GM19023 (cell line): ENCODE data around the gene IL20RA.
"Not testable (repeated sequence)": the region's sequence is repeated elsewhere in the genome, so short reads cannot be mapped to it uniquely, and the experiment has no call there.

Source experiments
- ATAC-seq: cut with Tn5 transposase; IDR thresholded peaks from one replicate; pipeline ENCODE4 v1.9.1; 2021; ENCODE audit warnings: mild to moderate bottlenecking, moderate library complexity; ENCODE audit not compliant: unreplicated experiment

The IL20RA gene

DNA sequence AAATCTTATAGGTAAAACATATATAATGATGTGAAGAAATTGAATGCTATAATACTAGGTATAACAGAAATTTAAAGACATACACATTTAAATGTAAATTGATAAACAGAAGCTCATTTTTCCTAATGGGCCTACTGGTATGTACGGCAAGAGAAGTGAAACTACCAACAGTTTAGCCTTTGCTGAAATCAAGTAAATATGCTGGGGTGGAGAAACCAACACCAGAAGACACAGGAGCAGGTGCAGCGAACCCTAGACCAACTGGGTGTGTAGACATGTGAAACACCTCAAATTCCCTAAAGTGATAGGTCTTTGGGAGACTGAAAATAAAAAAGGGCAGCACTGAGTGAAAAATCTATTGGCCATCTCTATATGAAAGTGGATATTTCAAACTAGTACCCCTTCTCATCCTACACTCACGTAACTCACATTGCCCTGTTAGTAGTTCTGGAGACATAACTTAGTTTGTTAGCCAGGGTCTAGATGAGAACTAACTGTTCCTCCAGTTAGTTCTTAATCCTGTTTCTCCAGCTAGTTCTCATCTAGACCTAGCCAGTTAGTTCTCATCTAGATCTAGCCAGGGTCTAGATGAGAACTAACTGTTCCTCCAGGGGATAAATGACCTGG, 69.6 kb downstream of the IL20RA start:
- ATAC-seq: no peak

- not testable (repeated sequence) for ATAC-seq
Observed at GRCh38 chr6:136973781-136974180, 71.0 kb downstream of the IL20RA start.

DNA sequence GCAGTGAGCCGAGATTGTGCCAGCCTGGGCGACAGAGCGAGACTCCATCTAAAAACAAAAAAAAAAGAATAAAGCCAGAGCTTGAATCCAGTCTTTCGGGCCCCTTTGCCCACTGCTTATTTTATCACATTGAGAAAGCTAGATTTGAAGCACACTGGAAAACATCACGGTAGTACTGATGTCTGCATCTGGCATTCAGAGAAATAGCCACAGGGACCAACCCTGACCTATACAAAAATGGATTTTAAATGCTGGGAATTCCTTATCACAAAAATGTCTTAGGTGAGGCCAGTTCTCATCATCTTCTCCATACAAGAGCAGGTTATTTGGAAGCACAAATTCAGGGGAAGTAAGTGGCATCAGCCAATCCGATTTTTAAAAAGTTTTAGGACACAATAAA, 73.2 kb downstream of the IL20RA start:
- no peak for ATAC-seq

DNA sequence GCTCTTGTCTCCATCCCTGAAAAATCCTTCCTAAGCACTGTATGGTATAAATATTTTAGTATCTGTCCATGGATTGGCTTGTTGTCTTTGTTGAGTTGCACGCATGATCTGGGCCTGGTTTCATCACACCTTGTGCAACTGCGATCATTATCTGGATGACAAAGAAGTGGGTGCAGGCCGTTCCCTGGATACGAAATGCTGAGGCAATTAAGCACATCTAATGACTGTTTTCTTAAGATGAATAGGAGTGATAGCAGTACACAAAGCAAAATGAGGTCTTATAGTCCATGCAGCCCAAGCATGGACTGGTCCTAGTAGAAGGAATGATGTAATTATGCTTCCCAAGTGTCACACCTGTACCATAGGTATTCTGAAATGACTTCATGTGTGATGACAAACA, 74.8 kb downstream of the IL20RA start:
- no peak for ATAC-seq

GRCh38 chr6:136969433-136969832, 75.3 kb downstream of the IL20RA start:
- no peak for ATAC-seq

DNA sequence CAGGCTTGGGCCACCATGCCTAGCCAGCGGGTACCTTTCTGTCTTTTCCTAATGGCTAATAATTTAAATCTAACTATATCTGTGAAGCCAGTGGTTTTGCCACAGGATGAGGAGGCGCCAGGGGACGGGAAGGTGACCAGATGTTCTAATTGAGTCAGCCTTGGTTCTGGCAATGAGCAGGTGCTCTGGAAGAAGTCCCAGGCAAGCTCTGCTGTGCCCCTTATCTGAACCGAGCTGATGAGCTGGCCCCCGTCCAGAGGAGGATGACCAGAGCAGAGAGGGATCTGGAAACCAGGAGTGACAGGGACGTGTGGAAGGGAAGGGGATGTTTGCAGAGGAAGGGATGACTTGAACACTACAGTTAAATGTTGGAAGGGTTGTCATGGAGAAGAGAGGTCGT, 75.9 kb downstream of the IL20RA start:
- no peak for ATAC-seq

DNA sequence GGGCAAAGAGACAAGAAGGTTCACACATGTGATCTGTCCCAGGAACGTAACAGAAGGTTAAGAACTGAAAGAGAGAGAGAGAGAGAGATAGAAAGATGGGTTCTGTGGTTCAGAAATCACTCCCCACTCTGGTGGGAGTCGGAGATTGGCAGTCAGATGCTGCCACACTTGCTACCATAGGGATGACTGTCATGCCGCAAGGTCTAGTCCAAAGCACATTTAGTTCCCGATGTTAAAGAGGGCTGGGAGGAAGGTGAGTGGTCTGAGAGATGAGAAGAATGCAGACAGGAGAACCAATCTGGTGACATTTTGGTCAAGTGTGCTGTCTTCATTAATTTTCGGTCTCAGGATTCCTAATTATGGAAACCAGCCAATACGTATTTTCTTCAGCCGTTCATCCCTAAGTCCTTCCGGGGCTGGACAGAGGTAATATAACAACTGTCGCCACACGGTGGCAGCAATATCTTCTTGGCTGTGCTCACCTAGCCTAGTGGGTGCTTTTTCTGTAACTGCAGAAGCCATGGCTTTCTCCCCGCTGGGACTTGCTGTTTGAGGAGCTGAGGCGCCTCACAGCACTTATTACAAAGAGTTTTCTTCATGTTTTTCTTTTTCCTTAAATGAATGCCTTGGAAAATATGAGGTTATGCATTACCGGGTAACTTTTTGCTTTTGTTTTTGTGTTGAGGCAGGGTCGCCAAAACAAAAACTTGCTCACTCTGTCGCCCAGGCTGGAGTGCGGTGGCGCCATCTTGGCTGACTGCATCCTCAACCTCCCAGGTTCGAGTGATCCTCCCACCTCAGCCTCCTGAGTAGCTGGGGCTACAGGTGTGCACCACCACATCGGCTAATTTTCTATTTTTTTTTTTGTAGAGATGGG, 76.7 kb downstream of the IL20RA start:
- peak; percentile 97 for ATAC-seq

GRCh38 chr6:136964398-136964797, 80.4 kb downstream of the IL20RA start:
- no peak for ATAC-seq

DNA sequence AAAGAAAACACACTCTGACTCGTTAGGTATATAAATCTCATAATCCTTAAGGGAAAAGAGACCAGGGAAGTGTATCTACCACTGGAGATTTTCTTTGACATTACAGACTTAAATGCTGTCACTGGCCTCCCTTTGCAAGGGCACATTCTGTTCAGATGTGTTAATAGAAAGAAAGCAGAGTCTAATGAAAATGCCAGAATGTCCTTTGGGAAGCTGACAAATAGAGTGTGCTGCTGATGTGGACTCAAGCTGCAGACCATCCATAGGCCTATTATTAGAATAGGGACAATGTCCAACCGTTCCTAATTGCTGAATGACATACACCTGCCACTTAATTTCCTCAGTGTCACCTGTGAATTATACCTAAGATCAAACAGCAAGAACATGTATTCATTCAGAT, 81.5 kb downstream of the IL20RA start:
- no peak for ATAC-seq

- ATAC-seq: no peak
Observed at GRCh38 chr6:136962661-136963060, 82.1 kb downstream of the IL20RA start.

DNA sequence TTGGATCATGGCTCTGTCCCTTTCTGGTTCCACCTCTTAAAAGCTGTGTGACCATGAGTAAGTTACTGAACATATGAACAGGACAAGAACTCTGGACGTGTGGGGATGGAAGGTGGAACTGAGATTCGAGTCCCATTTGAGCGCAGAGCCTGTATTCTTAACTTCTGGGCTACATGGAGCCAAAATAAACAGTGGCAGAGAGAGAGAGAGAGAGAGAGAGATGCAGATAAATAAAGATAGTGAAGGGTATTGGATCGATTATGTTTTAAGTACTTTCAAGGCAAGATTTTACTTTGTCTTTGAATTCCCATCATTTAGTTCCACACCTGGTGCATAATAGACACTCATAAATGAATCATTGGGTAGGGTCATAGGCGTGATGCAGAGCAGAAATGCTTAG, 82.9 kb downstream of the IL20RA start:
- ATAC-seq: no peak

DNA sequence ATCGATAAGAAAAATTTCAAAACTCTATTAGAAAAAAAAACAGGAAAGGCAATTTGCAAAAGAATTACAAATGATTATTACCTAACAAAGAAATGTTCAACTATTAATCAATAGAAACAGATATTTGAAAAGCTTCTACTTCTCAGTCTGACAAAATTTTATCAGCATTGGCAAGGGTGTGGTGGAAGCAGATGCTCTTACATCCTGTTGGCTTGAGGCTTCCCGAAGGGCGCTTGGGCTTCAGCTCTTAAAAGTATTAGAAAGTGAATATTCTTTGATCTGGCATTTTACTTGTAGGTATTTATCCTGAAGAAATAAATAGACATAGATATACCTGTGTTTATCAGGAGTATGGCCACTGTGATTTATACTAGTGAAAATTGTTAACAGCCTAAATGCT, 84.0 kb downstream of the IL20RA start:
- ATAC-seq: no peak

DNA sequence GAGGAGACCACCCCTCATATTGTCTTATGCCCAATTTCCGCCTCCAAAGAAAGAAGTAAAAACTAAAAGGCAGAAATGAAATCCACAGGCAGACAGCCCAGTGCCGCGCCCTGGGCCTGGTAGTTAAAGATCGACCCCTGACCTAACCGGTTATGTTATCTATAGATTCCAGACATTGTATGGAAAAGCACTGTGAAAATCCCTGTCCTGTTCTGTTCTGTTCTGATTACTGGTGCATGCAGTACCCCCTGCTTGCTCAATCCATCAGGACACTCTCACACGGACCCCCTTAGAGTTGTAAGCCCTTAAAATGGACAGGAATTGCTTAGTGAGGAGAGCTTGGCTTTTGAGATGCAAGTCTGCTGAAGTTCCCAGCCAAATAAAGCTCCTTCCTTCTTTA, 84.8 kb downstream of the IL20RA start:
- not testable (repeated sequence) for ATAC-seq

DNA sequence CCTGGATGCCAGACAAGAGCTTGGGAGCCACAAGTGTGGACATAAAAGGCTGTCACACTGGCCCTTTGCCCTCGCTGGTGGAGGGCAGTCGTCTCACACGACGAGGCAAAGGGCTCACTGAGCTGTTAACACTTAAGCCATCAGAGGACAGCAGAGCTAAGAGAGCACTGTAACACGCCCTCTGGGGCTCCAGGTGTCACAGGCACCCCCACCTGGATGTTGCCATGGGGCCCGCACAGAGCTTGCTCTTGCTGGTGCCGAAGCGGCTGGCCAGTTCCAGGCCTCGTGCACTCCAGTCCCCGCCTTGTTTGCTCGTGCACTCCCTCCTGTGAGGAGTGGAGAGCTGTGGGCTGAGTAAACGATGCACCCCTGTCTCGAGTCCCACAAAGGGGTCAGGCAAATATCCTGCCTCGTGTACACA, 85.3 kb downstream of the IL20RA start:
- no peak for ATAC-seq

- no peak for ATAC-seq
Observed at GRCh38 chr6:136958168-136958567, 86.6 kb downstream of the IL20RA start.

- ATAC-seq: no peak
Observed at GRCh38 chr6:136956590-136957544, 87.9 kb downstream of the IL20RA start.

DNA sequence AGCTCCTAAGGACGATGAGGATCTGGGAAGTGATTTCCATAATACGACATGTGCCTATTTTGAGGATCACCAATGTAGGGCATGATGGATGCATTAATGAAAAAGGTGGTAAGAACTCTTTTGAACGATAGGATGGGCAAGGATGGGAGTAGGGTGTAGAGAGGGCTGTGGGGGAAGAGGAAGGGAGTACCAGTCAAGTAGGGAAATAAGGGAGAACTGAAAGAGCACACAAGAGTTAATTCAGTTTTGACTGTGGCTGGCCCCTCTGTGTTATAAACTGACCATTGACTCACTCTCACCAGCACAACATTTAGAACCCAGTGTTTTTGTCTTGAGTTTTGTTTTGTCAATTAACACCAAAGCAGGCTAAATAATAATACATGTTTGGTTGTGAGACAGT, 89.6 kb downstream of the IL20RA start:
- ATAC-seq: no peak

DNA sequence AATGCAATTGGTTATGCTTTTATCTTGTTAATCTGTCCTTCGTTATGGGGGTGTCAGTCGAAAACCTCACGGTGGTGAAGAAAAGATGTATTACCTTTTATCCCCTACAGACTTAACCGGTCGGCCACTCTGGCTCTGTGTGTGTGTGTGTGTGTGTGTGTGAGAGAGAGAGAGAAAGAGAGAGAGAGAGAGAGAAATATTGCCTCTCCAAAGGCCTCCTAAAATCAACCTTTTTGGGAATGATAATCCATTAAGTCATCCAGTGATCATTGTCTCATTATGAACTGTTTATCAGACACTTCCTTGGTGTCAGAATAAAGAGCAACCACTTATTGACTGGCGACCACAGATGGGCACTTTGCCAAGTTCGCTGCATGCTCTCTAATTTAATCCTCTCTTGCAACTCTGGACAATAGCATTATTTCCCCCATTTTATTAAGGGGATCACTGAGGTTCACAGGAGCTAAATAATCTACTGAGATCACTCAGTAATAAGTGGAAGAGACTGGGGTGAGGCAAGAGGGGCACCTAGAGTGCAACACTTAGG, 92.0 kb downstream of the IL20RA start:
- no peak for ATAC-seq

GRCh38 chr6:136950436-136951126, 94.2 kb downstream of the IL20RA start:
- no peak for ATAC-seq
